ENCODE results near the gene MINK1. TPM values are rescaled to one million over a fixed set of nuclear protein-coding genes. Genes with fewer than 3 reads are reported as not detected.

Gene MINK1
- total RNA-seq, 1 donor from 2014 or later = 18.4 TPM

Other genes with a start within 250 kb of the MINK1 start
- 3.7 TPM for gene SMTNL2, start 248.8 kb upstream of the MINK1 start, total RNA-seq
- not detected for gene ALOX15, start 191.7 kb upstream of the MINK1 start, total RNA-seq
- gene PELP1, start 129.2 kb upstream of the MINK1 start, total RNA-seq = 33.5 TPM
- 10.5 TPM for gene ARRB2, start 122.7 kb upstream of the MINK1 start, total RNA-seq
- 5.6 TPM for gene MED11, start 101.9 kb upstream of the MINK1 start, total RNA-seq
- 0.31 TPM for gene ZMYND15, start 93.5 kb upstream of the MINK1 start, total RNA-seq
- gene CXCL16, start 93.4 kb upstream of the MINK1 start, total RNA-seq = 1.2 TPM
- gene TM4SF5, start 61.5 kb upstream of the MINK1 start, total RNA-seq = not detected
- gene VMO1, start 47.0 kb upstream of the MINK1 start, total RNA-seq = 0.62 TPM
- not detected for gene GLTPD2, start 44.4 kb upstream of the MINK1 start, total RNA-seq
- gene PSMB6, start 37.2 kb upstream of the MINK1 start, total RNA-seq = 64.4 TPM
- 6.1 TPM for gene PLD2, start 26.2 kb upstream of the MINK1 start, total RNA-seq
- 6.9 TPM for gene C17orf107, start 66.2 kb downstream of the MINK1 start, total RNA-seq
- 0.62 TPM for gene CHRNE, start 69.8 kb downstream of the MINK1 start, total RNA-seq
- gene GP1BA, start 98.9 kb downstream of the MINK1 start, total RNA-seq = not detected
- gene SLC25A11, start 106.7 kb downstream of the MINK1 start, total RNA-seq = 44.6 TPM
- gene RNF167, start 106.9 kb downstream of the MINK1 start, total RNA-seq = 10.3 TPM
- gene PFN1, start 115.2 kb downstream of the MINK1 start, total RNA-seq = 53.0 TPM
- gene ENO3, start 117.8 kb downstream of the MINK1 start, total RNA-seq = 2.3 TPM
- 21.1 TPM for gene SPAG7, start 134.5 kb downstream of the MINK1 start, total RNA-seq
- gene CAMTA2, start 154.3 kb downstream of the MINK1 start, total RNA-seq = 5.1 TPM
- 0.31 TPM for gene INCA1, start 164.2 kb downstream of the MINK1 start, total RNA-seq
- 12.5 TPM for gene KIF1C, start 164.6 kb downstream of the MINK1 start, total RNA-seq
- not detected for gene SLC52A1, start 202.1 kb downstream of the MINK1 start, total RNA-seq
- 9.8 TPM for gene ZFP3, start 245.1 kb downstream of the MINK1 start, total RNA-seq

Measured in occipital lobe (tissue), 1 donor.